ENCODE measurements around the gene ULK1.

The ULK1 gene

GRCh38 chr12:131902332-131903241 lies 8.2 kb downstream of the ULK1 start:
- no peaks in the 10 kb centered on the region for H3K9me3 ChIP-seq (ENCODE audit: control insufficient read depth, insufficient read depth, low read length)
- no peaks in the 10 kb centered on the region for H3K36me3 ChIP-seq (ENCODE audit: control insufficient read depth, low read length)
- H3K27me3 ChIP-seq (ENCODE audit: control insufficient read depth, low read length): peaks cover 2% of the 10 kb centered on the region; the same call in 1 of the 2 replicates
- H3K9me2 ChIP-seq (replicated peaks; ENCODE audit: control insufficient read depth, low read length): no peaks in the 10 kb centered on the region
- H3K4me3 ChIP-seq (ENCODE audit: low read length): no peak overlapping the region
- H3K27ac ChIP-seq (ENCODE audit: low read depth, low read length): no peak overlapping the region
- peaks cover 3% of the 10 kb centered on the region; the same call in 1 of the 2 replicates for H4K20me1 ChIP-seq (ENCODE audit: control insufficient read depth, insufficient read depth, low read depth, low read length)
- H3F3A ChIP-seq (ENCODE audit: control insufficient read depth, insufficient read depth): no peaks in the 10 kb centered on the region
- no peaks in the 10 kb centered on the region for H3K79me2 ChIP-seq (ENCODE audit: control insufficient read depth, low read length)
- H3K4me1 ChIP-seq (ENCODE audit: control insufficient read depth, low read length): no peaks in the 10 kb centered on the region
- H3K4me2 ChIP-seq (ENCODE audit: low read length): no peak overlapping the region
- TF ChIP-seq CTCF (IDR thresholded peaks at IDR 0.05; ENCODE audit: low read depth, low read length, poor library complexity, severe bottlenecking) (no peak), EZH2phosphoT487 (IDR thresholded peaks at IDR 0.05; ENCODE audit: borderline replicate concordance, low read length) (no peak)

DNA sequence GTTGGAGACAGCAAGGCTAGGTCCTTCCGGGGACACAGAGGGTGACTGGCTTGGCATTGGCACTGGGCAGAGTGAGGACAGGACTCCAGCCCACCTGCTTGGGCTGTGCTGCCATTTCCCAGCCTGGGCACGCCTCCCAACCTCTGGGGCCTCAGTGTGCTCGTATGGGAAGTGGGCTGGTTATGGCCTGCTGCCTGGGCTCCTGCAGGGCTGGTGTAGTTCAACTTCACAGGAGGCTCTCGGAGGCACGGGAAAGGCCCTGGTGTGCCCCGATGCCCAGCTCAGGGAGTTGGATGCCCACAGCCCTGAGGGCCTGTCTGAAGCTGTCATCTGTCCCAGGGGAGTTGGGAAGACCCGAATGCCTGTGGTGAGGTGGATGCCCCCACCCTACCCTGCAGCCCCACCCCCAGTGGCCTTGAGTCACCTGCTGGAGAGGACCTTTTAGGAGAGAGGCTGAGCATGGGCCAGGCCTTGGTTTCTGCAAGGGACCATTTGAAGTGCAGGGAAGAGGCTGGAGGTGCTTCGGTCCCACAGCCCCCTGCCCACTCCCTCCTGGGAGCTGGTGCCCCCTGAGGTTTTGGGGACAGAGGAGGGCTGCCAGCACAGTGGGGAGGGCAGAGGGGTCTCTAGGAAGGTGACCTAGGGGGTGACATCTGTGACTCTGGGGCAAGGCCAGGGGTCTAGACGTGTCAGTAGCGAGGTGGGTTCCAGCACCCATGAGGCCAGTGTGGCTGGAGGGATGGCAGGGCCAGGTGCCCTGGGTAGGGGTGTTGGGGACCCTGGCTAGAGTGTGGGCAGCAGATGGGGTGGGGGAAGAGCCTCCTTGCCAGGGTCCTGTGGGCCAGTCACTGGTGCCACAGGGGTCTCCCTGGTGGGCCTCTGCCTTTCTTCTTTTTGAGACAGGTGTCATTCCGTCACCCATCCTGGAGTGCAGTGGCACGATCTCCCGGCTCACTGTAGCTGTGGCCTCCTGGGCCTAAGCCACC lies 9.1 kb downstream of the ULK1 start:
- no peaks in the 10 kb centered on the region for H3K79me2 ChIP-seq (ENCODE audit: control insufficient read depth, low read length)
- TF ChIP-seq CTCF (IDR thresholded peaks at IDR 0.05; ENCODE audit: low read depth, low read length, poor library complexity, severe bottlenecking) (no peak), EZH2phosphoT487 (IDR thresholded peaks at IDR 0.05; ENCODE audit: borderline replicate concordance, low read length) (no peak)
- H3K36me3 ChIP-seq (ENCODE audit: control insufficient read depth, low read length): no peaks in the 10 kb centered on the region
- H3K4me2 ChIP-seq (ENCODE audit: low read length): no peak overlapping the region
- H3K9me2 ChIP-seq (replicated peaks; ENCODE audit: control insufficient read depth, low read length): no peaks in the 10 kb centered on the region
- no peaks in the 10 kb centered on the region for H3K4me1 ChIP-seq (ENCODE audit: control insufficient read depth, low read length)
- H3K9me3 ChIP-seq (ENCODE audit: control insufficient read depth, insufficient read depth, low read length): no peaks in the 10 kb centered on the region
- no peak overlapping the region for H3K4me3 ChIP-seq (ENCODE audit: low read length)
- peaks cover 3% of the 10 kb centered on the region; the same call in 1 of the 2 replicates for H4K20me1 ChIP-seq (ENCODE audit: control insufficient read depth, insufficient read depth, low read depth, low read length)
- H3F3A ChIP-seq (ENCODE audit: control insufficient read depth, insufficient read depth): no peaks in the 10 kb centered on the region
- no peaks in the 10 kb centered on the region for H3K27me3 ChIP-seq (ENCODE audit: control insufficient read depth, low read length)
- no peak overlapping the region for H3K27ac ChIP-seq (ENCODE audit: low read depth, low read length)

DNA sequence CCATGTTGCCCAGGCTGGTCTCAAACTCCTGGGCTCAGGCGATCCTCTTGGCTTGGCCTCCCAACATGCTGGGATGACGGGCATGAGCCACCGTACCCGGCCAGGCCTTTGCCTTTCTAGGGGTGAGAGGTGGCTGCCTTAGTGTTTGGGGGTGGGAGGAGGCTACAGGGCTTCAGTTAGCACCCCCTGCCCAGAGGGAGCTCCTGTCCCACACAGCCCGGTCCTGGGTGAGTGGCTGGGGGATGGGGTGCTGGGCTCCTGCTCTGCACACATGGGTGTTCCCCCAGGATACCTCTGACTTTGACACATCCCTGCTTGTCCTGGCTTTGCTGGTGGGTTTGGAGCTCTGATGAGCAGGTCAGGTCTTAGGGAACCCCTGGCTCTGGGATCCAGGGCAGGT lies 9.9 kb downstream of the ULK1 start:
- no peaks in the 10 kb centered on the region for H3K79me2 ChIP-seq (ENCODE audit: control insufficient read depth, low read length)
- H3K36me3 ChIP-seq (ENCODE audit: control insufficient read depth, low read length): no peaks in the 10 kb centered on the region
- no peaks in the 10 kb centered on the region for H3F3A ChIP-seq (ENCODE audit: control insufficient read depth, insufficient read depth)
- no peaks in the 10 kb centered on the region for H3K9me3 ChIP-seq (ENCODE audit: control insufficient read depth, insufficient read depth, low read length)
- H3K27me3 ChIP-seq (ENCODE audit: control insufficient read depth, low read length): no peaks in the 10 kb centered on the region
- H3K27ac ChIP-seq (ENCODE audit: low read depth, low read length): no peak overlapping the region
- H3K4me3 ChIP-seq (ENCODE audit: low read length): no peak overlapping the region
- H4K20me1 ChIP-seq (ENCODE audit: control insufficient read depth, insufficient read depth, low read depth, low read length): peaks cover 3% of the 10 kb centered on the region; the same call in 1 of the 2 replicates
- no peaks in the 10 kb centered on the region for H3K4me1 ChIP-seq (ENCODE audit: control insufficient read depth, low read length)
- no peaks in the 10 kb centered on the region for H3K9me2 ChIP-seq (replicated peaks; ENCODE audit: control insufficient read depth, low read length)
- TF ChIP-seq CTCF (IDR thresholded peaks at IDR 0.05; ENCODE audit: low read depth, low read length, poor library complexity, severe bottlenecking) (no peak), EZH2phosphoT487 (IDR thresholded peaks at IDR 0.05; ENCODE audit: borderline replicate concordance, low read length) (no peak)
- no peak overlapping the region for H3K4me2 ChIP-seq (ENCODE audit: low read length)
